HepG2 (cell line): ENCODE data around the gene BABAM2.
"Not testable (repeated sequence)": the region's sequence is repeated elsewhere in the genome, so short reads cannot be mapped to it uniquely, and the experiment has no call there.

ENCODE experiments used
- NFRKB ChIP-seq: fragments of 450-650 bp; IDR thresholded peaks from 2 replicates; pipeline ENCODE4 v1.6.1; 2017
- SMAD3 ChIP-seq: sonication (generic); formaldehyde crosslinking; IDR thresholded peaks from 2 replicates; pipeline ENCODE4 v1.4.0; 2020; ENCODE audit warnings: missing genetic modification reagents
- TAF15 ChIP-seq: fragments of 200-400 bp; formaldehyde crosslinking; IDR thresholded peaks from one replicate; pipeline ENCODE4 v1.6.1; 2018; ENCODE audit warnings: mild to moderate bottlenecking, low read depth, low read length; ENCODE audit not compliant: poor library complexity, severe bottlenecking
- TCF7L2 ChIP-seq: IDR thresholded peaks from 2 replicates; pipeline ENCODE4 v1.6.1; 2011; ENCODE audit warnings: mild to moderate bottlenecking, low read depth, low read length, moderate library complexity
- TFAP4 ChIP-seq: sonication (generic); IDR thresholded peaks from 2 replicates; pipeline ENCODE4 v1.6.1; 2016; ENCODE audit warnings: low read depth, borderline replicate concordance
- THAP11 ChIP-seq: IDR thresholded peaks from 2 replicates; pipeline ENCODE4 v1.6.1; 2016; ENCODE audit warnings: missing biosample characterization, missing genetic modification reagents
- ZNF598 ChIP-seq: sonication (generic); formaldehyde crosslinking; IDR thresholded peaks from 2 replicates; pipeline ENCODE4 v1.5.1; 2020; ENCODE audit warnings: mild to moderate bottlenecking, missing genetic modification reagents, borderline replicate concordance
- TF ChIP-seq, protein P1 (sequence below): sonication (generic); formaldehyde crosslinking; IDR thresholded peaks from 2 replicates; pipeline ENCODE4 v1.5.0; 2020; ENCODE audit warnings: mild to moderate bottlenecking, missing genetic modification reagents, moderate library complexity

- TF ChIP-seq TCF7L2; TFAP4; THAP11 (CRISPR knock-in tag); SMAD3 (CRISPR knock-in tag); NFRKB; ZNF598; TAF15: not testable (repeated sequence)
- TF ChIP-seq, protein P1, sequence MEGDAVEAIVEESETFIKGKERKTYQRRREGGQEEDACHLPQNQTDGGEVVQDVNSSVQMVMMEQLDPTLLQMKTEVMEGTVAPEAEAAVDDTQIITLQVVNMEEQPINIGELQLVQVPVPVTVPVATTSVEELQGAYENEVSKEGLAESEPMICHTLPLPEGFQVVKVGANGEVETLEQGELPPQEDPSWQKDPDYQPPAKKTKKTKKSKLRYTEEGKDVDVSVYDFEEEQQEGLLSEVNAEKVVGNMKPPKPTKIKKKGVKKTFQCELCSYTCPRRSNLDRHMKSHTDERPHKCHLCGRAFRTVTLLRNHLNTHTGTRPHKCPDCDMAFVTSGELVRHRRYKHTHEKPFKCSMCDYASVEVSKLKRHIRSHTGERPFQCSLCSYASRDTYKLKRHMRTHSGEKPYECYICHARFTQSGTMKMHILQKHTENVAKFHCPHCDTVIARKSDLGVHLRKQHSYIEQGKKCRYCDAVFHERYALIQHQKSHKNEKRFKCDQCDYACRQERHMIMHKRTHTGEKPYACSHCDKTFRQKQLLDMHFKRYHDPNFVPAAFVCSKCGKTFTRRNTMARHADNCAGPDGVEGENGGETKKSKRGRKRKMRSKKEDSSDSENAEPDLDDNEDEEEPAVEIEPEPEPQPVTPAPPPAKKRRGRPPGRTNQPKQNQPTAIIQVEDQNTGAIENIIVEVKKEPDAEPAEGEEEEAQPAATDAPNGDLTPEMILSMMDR (CRISPR knock-in tag): not testable (repeated sequence)
These were observed 481.2 kb downstream of the BABAM2 start for GRCh38 chr2:28371728-28372127.
